Muscle layer of duodenum (tissue), 2 donors: ENCODE data around the gene CUBN.

Experiments
- H3K27ac ChIP-seq: one replicate; pipeline ENCODE4 v1.7.0; 2013; ENCODE audit warnings: mild to moderate bottlenecking, low read length
- H3K27me3 ChIP-seq: one replicate; pipeline ENCODE4 v1.7.0; 2013; ENCODE audit warnings: low read depth, mild to moderate bottlenecking, control low read depth, low read length
- H3K36me3 ChIP-seq, 2 donors: one replicate each; pipeline ENCODE4 v1.7.0; 2013; ENCODE audit warnings: low read length in 2 of 2, control low read depth in 1 of 2, mild to moderate bottlenecking in 1 of 2; ENCODE audit not compliant: insufficient read depth in 2 of 2, control insufficient read depth in 1 of 2
- H3K4me1 ChIP-seq, 2 donors: one replicate each; pipeline ENCODE4 v1.7.0; 2013; ENCODE audit warnings: low read length in 2 of 2, mild to moderate bottlenecking in 2 of 2, control low read depth in 1 of 2, moderate library complexity in 1 of 2; ENCODE audit not compliant: insufficient read depth in 2 of 2, control insufficient read depth in 1 of 2
- H3K4me3 ChIP-seq, 2 donors: one replicate each; pipeline ENCODE4 v1.7.0; 2013; ENCODE audit warnings: low read length in 2 of 2, low read depth in 1 of 2, mild to moderate bottlenecking in 1 of 2
- H3K9me3 ChIP-seq, 2 donors: one replicate each; pipeline ENCODE4 v1.7.0; 2013; ENCODE audit warnings: low read length in 2 of 2, control low read depth in 1 of 2, mild to moderate bottlenecking in 1 of 2; ENCODE audit not compliant: control insufficient read depth in 1 of 2
- donor health status: healthy.

The CUBN gene

DNA sequence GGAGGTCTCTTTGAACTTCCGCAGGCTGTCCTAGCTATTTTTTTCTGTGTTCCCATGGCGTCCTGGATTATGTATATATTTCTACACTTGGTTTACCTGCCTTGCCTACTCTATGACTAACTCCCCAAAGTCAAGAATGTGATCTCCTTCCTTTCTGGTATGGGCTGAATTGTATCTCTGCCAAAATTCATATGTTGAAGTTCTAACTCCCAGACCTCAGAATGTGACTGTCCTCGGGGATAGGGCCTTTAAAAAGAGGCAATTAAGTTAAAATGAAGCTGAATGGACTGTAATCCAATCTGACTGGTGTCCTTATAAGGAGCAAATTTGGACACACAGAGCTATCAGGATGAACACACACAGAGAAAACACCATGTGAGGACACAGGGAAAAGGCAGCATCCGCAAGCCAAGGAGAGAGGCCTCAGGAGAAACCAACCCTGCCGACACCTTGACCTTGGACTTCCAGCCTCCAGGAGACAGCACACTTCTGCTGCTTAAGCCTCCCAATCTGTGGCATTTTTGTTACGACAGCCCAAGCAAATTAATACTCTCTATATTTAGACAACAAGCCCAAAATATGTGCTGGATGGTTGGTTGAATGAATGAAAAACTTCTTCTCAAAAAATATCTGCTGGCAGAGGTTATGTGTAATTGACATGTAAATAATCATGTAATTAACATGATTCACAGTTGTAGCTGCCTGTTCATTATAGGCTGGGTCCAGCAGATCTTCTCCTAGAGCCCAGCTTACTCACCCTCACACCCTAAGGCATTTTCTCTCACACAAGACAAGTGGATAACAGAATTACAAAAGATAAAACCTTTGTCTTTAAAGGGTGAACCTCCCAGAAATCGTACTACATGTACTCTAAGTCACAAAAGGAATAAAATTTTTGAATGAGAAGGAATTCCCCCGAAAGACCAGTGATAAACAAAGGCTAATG, 123.7 kb downstream of the CUBN start:
- H3K27me3 ChIP-seq: no peaks in the 10 kb centered on the region
- peaks cover 0 to 14% of the 10 kb centered on the region in 2 donors for H3K36me3 ChIP-seq
- H3K9me3 ChIP-seq: no peaks in the 10 kb centered on the region
- peaks cover 10 to 24% of the 10 kb centered on the region in 2 donors for H3K4me1 ChIP-seq
- H3K4me3 ChIP-seq: no peak overlapping the region
- peak overlapping the region; percentile 41 for H3K27ac ChIP-seq

GRCh38 chr10:17004801-17005380, 124.7 kb downstream of the CUBN start:
- Histone ChIP-seq H3K27me3 (no peaks in the 10 kb centered on the region), H3K4me1 (peaks cover 10 to 25% of the 10 kb centered on the region in 2 donors), H3K36me3 (peaks cover 0 to 14% of the 10 kb centered on the region in 2 donors), H3K27ac (no peak overlapping the region), H3K9me3 (no peaks in the 10 kb centered on the region), H3K4me3 (no peak overlapping the region)

DNA sequence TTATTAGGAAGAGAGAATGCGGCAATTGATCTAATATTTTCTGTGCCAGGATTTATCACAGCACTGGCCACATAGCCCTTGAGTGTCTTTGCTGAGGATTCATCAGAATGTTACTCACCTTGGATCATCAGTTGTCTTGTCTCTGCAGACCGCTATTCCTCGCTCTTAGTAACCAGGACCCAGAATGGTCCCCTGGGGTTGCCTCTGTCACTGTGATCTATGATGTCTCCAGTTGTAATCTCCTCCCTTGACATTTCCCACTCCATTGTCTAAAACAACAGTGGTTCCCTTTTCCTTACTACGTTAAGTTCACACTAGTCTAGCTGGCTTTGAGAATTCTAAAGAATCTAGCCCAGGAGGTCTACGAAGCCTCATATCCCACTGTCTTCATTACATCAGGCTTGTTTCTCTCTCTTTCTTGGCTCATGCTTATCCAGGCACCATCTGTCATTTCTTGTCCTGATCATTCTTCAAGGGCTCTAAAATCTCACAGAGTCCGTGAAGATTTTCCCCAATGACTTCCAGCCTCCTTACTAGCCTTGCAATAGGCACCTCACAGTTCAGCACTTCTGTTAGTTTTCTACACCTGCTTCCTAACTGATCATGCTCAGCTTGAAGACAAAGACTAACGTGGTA, 125.8 kb downstream of the CUBN start:
- H3K4me1 ChIP-seq: peaks cover 8 to 19% of the 10 kb centered on the region in 2 donors
- H3K9me3 ChIP-seq: no peaks in the 10 kb centered on the region
- no peak overlapping the region for H3K4me3 ChIP-seq
- no peaks in the 10 kb centered on the region for H3K27me3 ChIP-seq
- H3K27ac ChIP-seq: peak overlapping the region; percentile 78
- H3K36me3 ChIP-seq: peaks cover 0 to 14% of the 10 kb centered on the region in 2 donors

- peak overlapping the region in 1 of 2 donors; percentile 7 for H3K4me3 ChIP-seq
- no peaks in the 10 kb centered on the region for H3K9me3 ChIP-seq
- H3K27ac ChIP-seq: peak overlapping the region; percentile 78
- H3K4me1 ChIP-seq: peaks cover 5 to 13% of the 10 kb centered on the region in 2 donors
- peaks cover 0 to 14% of the 10 kb centered on the region in 2 donors for H3K36me3 ChIP-seq
- no peaks in the 10 kb centered on the region for H3K27me3 ChIP-seq
Measured at GRCh38 chr10:17003151-17003550, 126.5 kb downstream of the CUBN start.

- Histone ChIP-seq H3K36me3 (peaks cover 0 to 14% of the 10 kb centered on the region in 2 donors), H3K27me3 (no peaks in the 10 kb centered on the region), H3K4me1 (peaks cover 5 to 12% of the 10 kb centered on the region in 2 donors), H3K4me3 (no peak overlapping the region), H3K27ac (peak overlapping the region; percentile 78), H3K9me3 (no peaks in the 10 kb centered on the region)
Measured at GRCh38 chr10:17001961-17002749, 127.5 kb downstream of the CUBN start.

DNA sequence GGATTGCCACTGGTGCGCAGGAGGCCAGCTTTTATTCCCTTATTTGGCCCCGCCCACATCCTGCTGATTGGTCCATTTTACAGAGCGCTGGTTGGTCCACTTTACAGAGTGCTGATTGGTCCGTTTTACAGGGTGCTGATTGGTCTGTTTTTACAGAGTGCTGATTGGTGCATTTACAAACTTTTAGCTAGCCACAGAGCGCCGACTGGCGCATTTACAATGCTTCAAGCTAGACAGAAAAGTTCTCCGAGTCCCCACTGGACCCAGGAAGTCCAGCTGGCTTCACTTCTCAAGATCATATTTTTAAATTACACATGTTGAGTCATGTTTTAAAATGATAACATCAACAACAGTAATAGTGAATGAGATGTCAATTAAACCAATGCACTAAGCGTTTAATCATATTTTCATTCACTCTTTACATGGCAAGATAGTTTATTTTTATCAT, 128.3 kb downstream of the CUBN start:
- Histone ChIP-seq H3K27ac (peak overlapping the region; percentile 78), H3K4me3 (no peak overlapping the region), H3K4me1 (peaks cover 5 to 16% of the 10 kb centered on the region in 2 donors), H3K27me3 (no peaks in the 10 kb centered on the region), H3K36me3 (peaks cover 0 to 14% of the 10 kb centered on the region in 2 donors), H3K9me3 (no peaks in the 10 kb centered on the region)

GRCh38 chr10:16999665-17000451, 129.8 kb downstream of the CUBN start:
- Histone ChIP-seq H3K36me3 (peaks cover 0 to 14% of the 10 kb centered on the region in 2 donors), H3K27ac (peak overlapping the region; percentile 45), H3K4me3 (no peak overlapping the region), H3K9me3 (no peaks in the 10 kb centered on the region), H3K4me1 (peaks cover 5 to 16% of the 10 kb centered on the region in 2 donors), H3K27me3 (no peaks in the 10 kb centered on the region)

GRCh38 chr10:16996530-16996964, 133.1 kb downstream of the CUBN start:
- peaks cover 0 to 1% of the 10 kb centered on the region in 2 donors for H3K36me3 ChIP-seq
- no peaks in the 10 kb centered on the region for H3K9me3 ChIP-seq
- H3K4me3 ChIP-seq: no peak overlapping the region
- H3K27me3 ChIP-seq: no peaks in the 10 kb centered on the region
- H3K27ac ChIP-seq: peak overlapping the region; percentile 25
- H3K4me1 ChIP-seq: peaks cover 0 to 9% of the 10 kb centered on the region in 2 donors

GRCh38 chr10:16995867-16996529, 133.6 kb downstream of the CUBN start:
- no peaks in the 10 kb centered on the region for H3K36me3 ChIP-seq
- peaks cover 0 to 9% of the 10 kb centered on the region in 2 donors for H3K4me1 ChIP-seq
- H3K9me3 ChIP-seq: no peaks in the 10 kb centered on the region
- H3K27me3 ChIP-seq: no peaks in the 10 kb centered on the region
- peak overlapping the region; percentile 25 for H3K27ac ChIP-seq
- H3K4me3 ChIP-seq: no peak overlapping the region

DNA sequence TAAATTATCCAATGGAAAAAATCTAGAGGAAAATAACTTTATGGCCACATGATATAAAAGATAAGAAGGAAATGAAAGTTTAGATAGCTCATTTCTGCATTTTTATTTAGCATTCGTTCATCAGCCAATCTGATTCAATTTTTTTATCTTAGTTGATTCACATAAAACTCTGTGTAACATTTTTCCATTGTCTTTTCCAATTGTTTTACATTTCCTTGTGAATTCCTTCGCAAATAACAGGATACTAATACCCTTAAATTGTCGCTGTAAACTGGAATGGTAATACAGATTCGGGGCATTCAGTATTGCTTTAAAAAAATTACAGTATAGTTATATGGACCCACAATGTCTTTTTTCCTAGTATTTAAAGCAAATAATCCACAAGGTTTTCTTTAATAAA, 136.4 kb downstream of the CUBN start:
- no peak overlapping the region for H3K4me3 ChIP-seq
- no peaks in the 10 kb centered on the region for H3K27me3 ChIP-seq
- peak overlapping the region; percentile 9 for H3K27ac ChIP-seq
- no peaks in the 10 kb centered on the region for H3K9me3 ChIP-seq
- H3K4me1 ChIP-seq: peaks cover 0 to 3% of the 10 kb centered on the region in 2 donors
- no peaks in the 10 kb centered on the region for H3K36me3 ChIP-seq
